ENCODE results near the gene SIPA1L2. TPM values are rescaled to one million over a fixed set of nuclear protein-coding genes. Genes with fewer than 3 reads are reported as not detected.

Gene SIPA1L2
- polyA plus RNA-seq, 4 donors: 30.4 to 40.9 (median 34.6) TPM

GRCh38 chr1:232594768-232595698 lies 34.9 kb downstream of the SIPA1L2 start:
- no peak for DNase-seq (ENCODE audit: low read depth in 4 of 4, low spot score in 3 of 4)

- DNase-seq (ENCODE audit: low read depth in 4 of 4, low spot score in 3 of 4): no peak
These were observed 36.0 kb downstream of the SIPA1L2 start for GRCh38 chr1:232593717-232594502.

- no peak for DNase-seq (ENCODE audit: low read depth in 4 of 4, low spot score in 3 of 4)
These were observed 38.6 kb downstream of the SIPA1L2 start for GRCh38 chr1:232591344-232591743.

- no peak for DNase-seq (ENCODE audit: low read depth in 4 of 4, low spot score in 3 of 4)
These were observed 39.2 kb downstream of the SIPA1L2 start for GRCh38 chr1:232590744-232591082.

- no peak for DNase-seq (ENCODE audit: low read depth in 4 of 4, low spot score in 3 of 4)
These were observed 39.9 kb downstream of the SIPA1L2 start for GRCh38 chr1:232589812-232590743.

- DNase-seq (ENCODE audit: low read depth in 4 of 4, low spot score in 3 of 4): no peak
These were observed 40.7 kb downstream of the SIPA1L2 start for GRCh38 chr1:232589111-232589811.

- DNase-seq (ENCODE audit: low read depth in 4 of 4, low spot score in 3 of 4): no peak
These were observed 42.6 kb downstream of the SIPA1L2 start for GRCh38 chr1:232587141-232588008.

- DNase-seq (ENCODE audit: low read depth in 4 of 4, low spot score in 3 of 4): no peak
These were observed 43.3 kb downstream of the SIPA1L2 start for GRCh38 chr1:232586679-232587078.

GRCh38 chr1:232585486-232585885 lies 44.4 kb downstream of the SIPA1L2 start:
- no peak for DNase-seq (ENCODE audit: low read depth in 4 of 4, low spot score in 3 of 4)

- DNase-seq (ENCODE audit: low read depth in 4 of 4, low spot score in 3 of 4): no peak
These were observed 48.0 kb downstream of the SIPA1L2 start for GRCh38 chr1:232581932-232582331.

Other genes starting within 250 kb of the SIPA1L2 start
- gene MAP10, start 175.3 kb upstream of the SIPA1L2 start, polyA plus RNA-seq (ENCODE audit: insufficient read length in 4 of 4): 1 to 10 TPM; 4.5 to 7.2 (median 5.2) TPM